AG04450 (cell line): Measurements from ENCODE around the gene ZNF853. TPM values are rescaled to one million over a fixed set of nuclear protein-coding genes. Genes with fewer than 3 reads are reported as not detected.

Experiments used
- CTCF ChIA-PET: fragments of 300-600, 350-600 bp; formaldehyde crosslinking; extraction: SDS; loops from one replicate; lab custom pipeline; 2022; ENCODE audit warnings: antibody characterized with exemption, inconsistent platforms; lab: Charles Lee
- POLR2A ChIA-PET: fragments of 350-600 bp; formaldehyde crosslinking; extraction: SDS; loops from one replicate; lab custom pipeline; 2021; ENCODE audit warnings: antibody characterized with exemption, inconsistent platforms; lab: Yijun Ruan, JAX
- DNase-seq: peaks from one replicate; pipeline ENCODE4 v3.0.0-alpha.2; 2011; ENCODE audit warnings: low read depth, low spot score
- H3K27ac ChIP-seq: one replicate; pipeline ENCODE4 v1.5.1; 2012; ENCODE audit warnings: low read depth, low read length, control low read depth
- H3K27me3 ChIP-seq: one replicate; pipeline ENCODE4 v1.6.0; 2012; ENCODE audit warnings: low read length; ENCODE audit not compliant: control insufficient read depth, insufficient read depth
- H3K4me3 ChIP-seq: 2 replicates; pipeline ENCODE4 v1.5.1; 2011; ENCODE audit warnings: mild to moderate bottlenecking, low read depth, low read length, control low read depth
- H3K9me3 ChIP-seq: 2 replicates; pipeline ENCODE4 v1.5.1; 2012; ENCODE audit warnings: low read length; ENCODE audit not compliant: control insufficient read depth, insufficient read depth
- polyA plus RNA-seq: library from polyadenylated mRNA; depleted of rRNA; stranded (reverse); fragments of >200 nt; gene quantifications from 2 replicates; pipeline ENCODE4 v1.2.3, GENCODE V29; 2011
- TF ChIP-seq, protein P1 (sequence below): IDR thresholded peaks from 2 replicates; pipeline ENCODE4 v1.5.1; 2011; ENCODE audit warnings: low read depth, low read length, control low read depth, inconsistent platforms

Gene ZNF853
- polyA plus RNA-seq, 1 experiment = 5.3 TPM

DNA sequence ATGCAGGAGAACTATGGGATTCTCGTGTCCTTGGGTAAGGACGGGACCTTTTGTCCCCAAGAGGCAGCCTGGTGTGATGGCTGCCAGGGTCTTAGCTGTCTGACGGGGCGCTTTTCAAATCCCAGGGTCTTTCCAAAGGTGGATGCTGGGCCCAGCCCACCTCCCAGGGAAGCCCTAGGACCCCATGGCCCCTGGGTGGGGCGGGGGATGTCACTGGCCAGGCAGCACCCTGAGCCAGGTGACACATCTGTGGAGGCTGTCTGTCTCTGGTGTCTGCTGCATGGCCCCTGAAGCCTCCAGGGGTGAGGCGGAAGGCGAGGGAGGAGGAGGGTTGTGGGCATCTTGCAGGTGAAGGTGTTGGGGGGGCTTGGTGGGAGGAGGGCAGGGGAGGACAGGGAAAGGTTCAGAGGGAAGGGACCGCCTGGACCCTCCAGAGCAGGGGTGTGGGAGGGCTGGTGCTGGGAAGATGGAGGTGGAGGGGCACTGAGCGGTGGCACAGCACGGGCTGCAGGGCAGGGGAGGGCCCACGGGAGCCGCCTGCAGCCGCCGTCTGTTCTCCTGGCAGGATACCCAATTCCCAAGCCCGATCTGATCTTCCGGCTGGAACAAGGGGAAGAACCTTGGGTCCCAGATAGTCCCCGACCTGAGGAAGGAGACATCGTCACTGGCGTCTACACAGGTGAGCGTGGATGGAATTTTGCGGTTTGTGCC lies 28.7 kb downstream of the ZNF853 start:
- TF ChIP-seq, protein P1, sequence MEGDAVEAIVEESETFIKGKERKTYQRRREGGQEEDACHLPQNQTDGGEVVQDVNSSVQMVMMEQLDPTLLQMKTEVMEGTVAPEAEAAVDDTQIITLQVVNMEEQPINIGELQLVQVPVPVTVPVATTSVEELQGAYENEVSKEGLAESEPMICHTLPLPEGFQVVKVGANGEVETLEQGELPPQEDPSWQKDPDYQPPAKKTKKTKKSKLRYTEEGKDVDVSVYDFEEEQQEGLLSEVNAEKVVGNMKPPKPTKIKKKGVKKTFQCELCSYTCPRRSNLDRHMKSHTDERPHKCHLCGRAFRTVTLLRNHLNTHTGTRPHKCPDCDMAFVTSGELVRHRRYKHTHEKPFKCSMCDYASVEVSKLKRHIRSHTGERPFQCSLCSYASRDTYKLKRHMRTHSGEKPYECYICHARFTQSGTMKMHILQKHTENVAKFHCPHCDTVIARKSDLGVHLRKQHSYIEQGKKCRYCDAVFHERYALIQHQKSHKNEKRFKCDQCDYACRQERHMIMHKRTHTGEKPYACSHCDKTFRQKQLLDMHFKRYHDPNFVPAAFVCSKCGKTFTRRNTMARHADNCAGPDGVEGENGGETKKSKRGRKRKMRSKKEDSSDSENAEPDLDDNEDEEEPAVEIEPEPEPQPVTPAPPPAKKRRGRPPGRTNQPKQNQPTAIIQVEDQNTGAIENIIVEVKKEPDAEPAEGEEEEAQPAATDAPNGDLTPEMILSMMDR = no peak
- no peak overlapping the region for H3K4me3 ChIP-seq
- DNase-seq = no peak
- ChIA-PET POLR2A (no interaction called here), CTCF (no interaction called here)
- H3K27me3 ChIP-seq = no peaks in the 10 kb centered on the region
- no peak overlapping the region for H3K27ac ChIP-seq
- H3K9me3 ChIP-seq = peaks cover 17% of the 10 kb centered on the region

DNA sequence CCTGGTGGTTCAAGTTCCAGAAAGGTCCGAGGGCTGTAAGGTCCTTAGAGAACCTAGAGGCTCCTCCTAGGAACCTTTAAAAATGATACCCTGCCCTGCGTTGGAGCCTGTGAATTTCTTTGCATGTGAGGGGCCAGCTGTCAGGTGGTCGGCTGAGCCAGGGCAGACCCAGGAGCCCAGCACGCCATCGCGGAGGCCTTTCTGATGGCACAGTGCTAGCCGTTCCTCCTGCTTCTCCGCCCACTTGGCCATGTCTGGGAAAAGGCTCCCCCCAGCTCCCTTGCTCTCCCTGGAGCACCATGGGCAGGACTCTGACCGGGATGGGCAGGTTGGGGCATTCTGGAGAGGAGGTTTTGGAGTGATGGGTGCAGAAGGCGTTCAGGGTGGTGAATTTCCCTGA lies 29.3 kb downstream of the ZNF853 start:
- ChIA-PET CTCF (no interaction called here), POLR2A (no interaction called here)
- H3K9me3 ChIP-seq = peaks cover 22% of the 10 kb centered on the region
- no peak overlapping the region for H3K27ac ChIP-seq
- TF ChIP-seq, protein P1 = no peak
- DNase-seq = no peak
- no peaks in the 10 kb centered on the region for H3K27me3 ChIP-seq
- H3K4me3 ChIP-seq = no peak overlapping the region

- Histone ChIP-seq H3K4me3 (no peak overlapping the region), H3K27ac (no peak overlapping the region), H3K9me3 (peaks cover 38% of the 10 kb centered on the region), H3K27me3 (no peaks in the 10 kb centered on the region)
- DNase-seq = no peak
- TF ChIP-seq, protein P1 = no peak
- CTCF ChIA-PET = no interaction called here
- POLR2A ChIA-PET = no interaction called here
These were observed 31.1 kb downstream of the ZNF853 start for GRCh38 chr7:6646465-6646864.

- CTCF ChIA-PET = no interaction called here
- no peaks in the 10 kb centered on the region for H3K27me3 ChIP-seq
These were observed 31.7 kb downstream of the ZNF853 start for GRCh38 chr7:6647080-6647479.

DNA sequence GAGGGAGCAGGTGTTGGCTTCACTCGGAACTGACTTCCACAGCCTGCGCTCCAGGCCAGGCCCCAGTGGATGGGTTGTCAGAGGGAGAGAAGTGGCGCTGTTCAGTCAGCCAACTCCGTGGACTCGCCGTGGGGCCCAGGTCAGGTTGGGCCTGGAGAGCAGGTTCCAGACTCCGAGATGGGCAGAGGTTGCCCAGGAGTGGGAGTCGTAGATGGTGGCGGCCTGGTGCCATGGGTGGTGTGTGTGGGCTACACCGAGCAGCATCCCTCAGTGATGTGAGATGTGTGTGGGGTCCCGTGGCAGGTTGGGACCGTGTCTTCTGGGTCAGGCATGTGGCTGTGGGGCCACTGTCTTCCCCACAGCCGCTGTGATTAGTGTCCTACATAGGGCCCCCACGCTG lies 32.1 kb downstream of the ZNF853 start:
- H3K27me3 ChIP-seq = no peaks in the 10 kb centered on the region
- ChIA-PET CTCF (no interaction called here), POLR2A (no interaction called here)
- no peak overlapping the region for H3K4me3 ChIP-seq
- no peak overlapping the region for H3K27ac ChIP-seq
- no peak for DNase-seq
- H3K9me3 ChIP-seq = peaks cover 49% of the 10 kb centered on the region
- TF ChIP-seq, protein P1 = no peak

More at GRCh38 chr7:6647080-6647479, 31.7 kb downstream of the ZNF853 start:
- DNase-seq = no peak
- POLR2A ChIA-PET = no interaction called here
- H3K9me3 ChIP-seq = peaks cover 44% of the 10 kb centered on the region
- H3K27ac ChIP-seq = no peak overlapping the region
- TF ChIP-seq, protein P1 = no peak
- no peak overlapping the region for H3K4me3 ChIP-seq
